Keratinocyte (primary cell): ENCODE measurements around the gene SLC34A1. TPM values are rescaled to one million over a fixed set of nuclear protein-coding genes. Genes with fewer than 3 reads are reported as not detected.

Source experiments
- DNase-seq: peaks from one replicate; pipeline ENCODE4 v3.0.0-alpha.2; 2011; ENCODE audit warnings: low read depth, missing footprints, low spot score
- FAIRE-seq: peaks from 2 replicates; lab custom pipeline; 2011; peaks lifted over from hg19 to GRCh38; lab: Jason Lieb, UNC
- H2AFZ ChIP-seq: 2 replicates; pipeline ENCODE4 v1.6.0; 2012; ENCODE audit warnings: low read length, control low read depth, inconsistent platforms; ENCODE audit not compliant: control insufficient read depth
- H3K27ac ChIP-seq: 2 replicates; pipeline ENCODE4 v1.5.1; 2011; ENCODE audit warnings: low read length; ENCODE audit not compliant: control insufficient read depth, insufficient read depth
- H3K27me3 ChIP-seq: 3 replicates; pipeline ENCODE4 v1.6.0; 2011; ENCODE audit warnings: low read length; ENCODE audit not compliant: control insufficient read depth, insufficient read depth; ENCODE audit errors: extremely low read depth
- H3K36me3 ChIP-seq, 2 experiments: 2 replicates in 1 of 2; 3 replicates in 1 of 2; pipeline ENCODE4 v1.5.1; 2011; ENCODE audit warnings: low read length in 2 of 2, mild to moderate bottlenecking in 1 of 2; ENCODE audit not compliant: control insufficient read depth in 2 of 2, insufficient read depth in 2 of 2; ENCODE audit errors: extremely low read depth in 1 of 2
- H3K4me1 ChIP-seq: 3 replicates; pipeline ENCODE4 v1.5.1; 2011; ENCODE audit warnings: low read length; ENCODE audit not compliant: control insufficient read depth, insufficient read depth; ENCODE audit errors: extremely low read depth
- H3K4me2 ChIP-seq: 3 replicates; pipeline ENCODE4 v1.6.0; 2011; ENCODE audit warnings: low read depth, low read length; ENCODE audit not compliant: control insufficient read depth, insufficient read depth; ENCODE audit errors: extremely low read depth
- H3K4me3 ChIP-seq, 3 experiments: fragments of 200-600 bp in 1 of 3; sonication (generic) in 1 of 3; 2 replicates in 2 of 3; 3 replicates in 1 of 3; pipeline ENCODE4 v1.5.1; 2011 to 2016; ENCODE audit warnings: low read length in 3 of 3, mild to moderate bottlenecking in 3 of 3, control low read depth in 2 of 3, inconsistent platforms in 1 of 3, low read depth in 1 of 3, mixed read lengths in 1 of 3, mixed run types in 1 of 3, moderate library complexity in 1 of 3; ENCODE audit not compliant: control insufficient read depth in 2 of 3, insufficient read depth in 2 of 3; ENCODE audit errors: extremely low read depth in 1 of 3
- H3K79me2 ChIP-seq: 2 replicates; pipeline ENCODE4 v1.6.0; 2012; ENCODE audit warnings: low read length; ENCODE audit not compliant: control insufficient read depth, insufficient read depth
- H3K9ac ChIP-seq: 3 replicates; pipeline ENCODE4 v1.6.0; 2011; ENCODE audit warnings: low read length; ENCODE audit not compliant: control insufficient read depth, insufficient read depth; ENCODE audit errors: extremely low read depth
- H3K9me1 ChIP-seq: 3 replicates; pipeline ENCODE4 v1.6.0; 2011; ENCODE audit warnings: low read length; ENCODE audit not compliant: control insufficient read depth, insufficient read depth; ENCODE audit errors: extremely low read depth
- H3K9me3 ChIP-seq: 2 replicates; pipeline ENCODE4 v1.5.1; 2012; ENCODE audit warnings: low read depth, low read length; ENCODE audit not compliant: control insufficient read depth
- H4K20me1 ChIP-seq: 3 replicates; pipeline ENCODE4 v1.6.0; 2011; ENCODE audit warnings: low read length; ENCODE audit not compliant: control insufficient read depth, insufficient read depth; ENCODE audit errors: extremely low read depth
- CTCF ChIP-seq, 3 experiments: IDR thresholded peaks in 1 of 3; conservative IDR thresholded peaks in 1 of 3; optimal IDR thresholded peaks in 1 of 3; 2 replicates in 2 of 3; 3 replicates in 1 of 3; pipeline versions ENCODE3 to v1.5.1; 2011; ENCODE audit warnings: low read length in 3 of 3, mild to moderate bottlenecking in 3 of 3, moderate library complexity in 2 of 3, control low read depth in 1 of 3, inconsistent platforms in 1 of 3; ENCODE audit not compliant: insufficient read depth in 2 of 3; ENCODE audit errors: extremely low read depth in 1 of 3
- EZH2 ChIP-seq: IDR thresholded peaks from one replicate; pipeline ENCODE4 v1.6.1; 2012; ENCODE audit warnings: inconsistent platforms, mild to moderate bottlenecking, low read length, moderate library complexity
- dilution Hi-C: fragments of 300-500 bp; cut with MboI; formaldehyde crosslinking; loops from one replicate; pipeline ENCODE4 v1.7.0; 2020; ENCODE audit warnings: low sequenced_read_pairs; ENCODE audit not compliant: extremely low pct_ligation_motif_present
- polyA plus RNA-seq, 5 experiments: library from polyadenylated mRNA; depleted of rRNA in 3 of 5; stranded (reverse) in 3 of 5; stranded (forward) in 1 of 5; unstranded in 1 of 5; fragments of >200 nt; gene quantifications; 1 replicate in 1 of 5; 2 replicates in 3 of 5; 3 replicates in 1 of 5; pipeline versions ENCODE4 v1.2.1 to v1.2.3, GENCODE V29; 2011 to 2012; ENCODE audit warnings: missing spikeins in 2 of 5, low read depth in 1 of 5, low replicate concordance in 1 of 5

Gene SLC34A1
- polyA plus RNA-seq, 1 donor (not counting 4 experiments of a cell fraction or from before 2014, with no cell fraction given), result 0.07 TPM

- DNase-seq (no peak), FAIRE-seq (no peak)
- dilution Hi-C loops, result no loop called here
- H3K4me2 ChIP-seq, result no peak overlapping the region
- no peak overlapping the region for H3K9ac ChIP-seq
- no peak overlapping the region for H3K27ac ChIP-seq
- H3K9me3 ChIP-seq, result no peaks in the 10 kb centered on the region
- no peaks in the 10 kb centered on the region for H4K20me1 ChIP-seq
- H3K36me3 ChIP-seq, result no peaks in the 10 kb centered on the region
- H3K4me3 ChIP-seq, result no peak overlapping the region
- no peak for TF ChIP-seq CTCF (optimal IDR thresholded peaks at IDR 0.05 in 1 of 3, IDR thresholded peaks at IDR 0.05 in 1 of 3, conservative IDR thresholded peaks at IDR 0.05 in 1 of 3; ENCODE audit: extremely low read depth in 1 of 3, insufficient read depth in 2 of 3, low read length in 3 of 3)
- TF ChIP-seq EZH2, result no peak
- no peaks in the 10 kb centered on the region for H3K27me3 ChIP-seq
- peaks cover 5% of the 10 kb centered on the region for H3K4me1 ChIP-seq
- H3K9me1 ChIP-seq, result no peaks in the 10 kb centered on the region
- H2AFZ ChIP-seq, result no peak overlapping the region
- H3K79me2 ChIP-seq, result no peaks in the 10 kb centered on the region
These were observed 13.7 kb downstream of the SLC34A1 start for GRCh38 chr5:177397875-177398390.

- peaks cover 11% of the 10 kb centered on the region for H3K4me1 ChIP-seq
- H3K36me3 ChIP-seq, result no peaks in the 10 kb centered on the region
- H3K4me2 ChIP-seq, result no peak within 1 kb of the TSS
- H2AFZ ChIP-seq, result no peak within 1 kb of the TSS
- H3K27ac ChIP-seq, result no peak within 1 kb of the TSS
- no peak within 1 kb of the TSS for H3K9ac ChIP-seq
- H3K9me1 ChIP-seq, result no peaks in the 10 kb centered on the region
- TF ChIP-seq CTCF (optimal IDR thresholded peaks at IDR 0.05 in 1 of 3, IDR thresholded peaks at IDR 0.05 in 1 of 3, conservative IDR thresholded peaks at IDR 0.05 in 1 of 3; ENCODE audit: extremely low read depth in 1 of 3, insufficient read depth in 2 of 3, low read length in 3 of 3) (no peak), EZH2 (no peak)
- no peaks in the 10 kb centered on the region for H3K79me2 ChIP-seq
- H3K27me3 ChIP-seq, result no peaks in the 10 kb centered on the region
- FAIRE-seq (no peak), DNase-seq (no peak)
- no peaks in the 10 kb centered on the region for H3K9me3 ChIP-seq
- no peak within 1 kb of the TSS for H3K4me3 ChIP-seq
- H4K20me1 ChIP-seq, result no peaks in the 10 kb centered on the region
- dilution Hi-C loops, result no loop called here
These were observed 16.0 kb downstream of the SLC34A1 start, which contains the start of gene PFN3 for GRCh38 chr5:177399997-177400868. PFN3 (minus strand) TSS chr5:177400661; CDS start chr5:177400576, 85 bp downstream.
